SK-N-SH (cell line): ENCODE measurements around the gene GBA3. TPM values are rescaled to one million over a fixed set of nuclear protein-coding genes. Genes with fewer than 3 reads are reported as not detected.

Experiments
- CTCF ChIA-PET: fragments of 300-600, 350-600 bp; formaldehyde crosslinking; extraction: SDS; loops from one replicate; lab custom pipeline; 2021; lab: Yijun Ruan, JAX
- POLR2A ChIA-PET: fragments of 350-600 bp; sonication (Branson Sonifier 250); formaldehyde crosslinking; extraction: SDS; loops from one replicate; lab custom pipeline; 2020; ENCODE audit warnings: antibody characterized with exemption, inconsistent platforms; lab: Yijun Ruan, JAX
- DNase-seq: peaks from one replicate; pipeline ENCODE4 v3.0.0; 2012
- H2AFZ ChIP-seq: fragments of 200-600 bp; sonication (generic); 2 replicates; pipeline ENCODE4 v1.8.1; 2016; ENCODE audit warnings: antibody characterized with exemption, mild to moderate bottlenecking, low read depth
- H3F3A ChIP-seq: fragments of 200-600 bp; sonication (generic); replicated peaks from 2 replicates; pipeline ENCODE3; 2016; ENCODE audit warnings: antibody characterized with exemption, mild to moderate bottlenecking; ENCODE audit not compliant: insufficient read depth
- H3K27ac ChIP-seq, 2 experiments: fragments of 200-500 bp in 1 of 2; fragments of 200-600 bp in 1 of 2; sonication (Bioruptor generic) in 1 of 2; sonication (generic), shearing (Covaris generic) in 1 of 2; 2 replicates each; pipeline versions ENCODE4 v1.5.1 to v1.6.1; 2014 to 2016; ENCODE audit warnings: low read depth in 2 of 2, inconsistent platforms in 1 of 2, low read length in 1 of 2, mild to moderate bottlenecking in 1 of 2, mixed read lengths in 1 of 2
- H3K27me3 ChIP-seq: fragments of 200-600 bp; sonication (generic), shearing (Covaris generic); 2 replicates; pipeline ENCODE4 v1.6.1; 2016; ENCODE audit warnings: mixed run types; ENCODE audit not compliant: insufficient read depth
- H3K36me3 ChIP-seq, 2 experiments: fragments of 200-500 bp in 1 of 2; fragments of 200-600 bp in 1 of 2; sonication (Bioruptor generic) in 1 of 2; sonication (generic) in 1 of 2; replicated peaks in 1 of 2; 2 replicates each; pipeline versions ENCODE3 to v1.5.1; 2014 to 2016; ENCODE audit warnings: low read length in 1 of 2, mild to moderate bottlenecking in 1 of 2; ENCODE audit not compliant: insufficient read depth in 2 of 2, control insufficient read depth in 1 of 2
- H3K4me1 ChIP-seq, 2 experiments: fragments of 200-500 bp in 1 of 2; fragments of 200-600 bp in 1 of 2; sonication (Bioruptor generic) in 1 of 2; sonication (generic), shearing (Covaris generic) in 1 of 2; 2 replicates each; pipeline versions ENCODE4 v1.5.1 to v1.6.1; 2014 to 2016; ENCODE audit warnings: low read depth in 1 of 2, low read length in 1 of 2, mixed run types in 1 of 2; ENCODE audit not compliant: insufficient read depth in 2 of 2, control insufficient read depth in 1 of 2
- H3K4me2 ChIP-seq: fragments of 200-600 bp; sonication (generic), shearing (Covaris generic); 2 replicates; pipeline ENCODE4 v1.6.1; 2017; ENCODE audit warnings: mixed run types
- H3K4me3 ChIP-seq, 2 experiments: fragments of 200-500 bp in 1 of 2; fragments of 200-600 bp in 1 of 2; sonication (Bioruptor generic) in 1 of 2; sonication (generic), shearing (Covaris generic) in 1 of 2; 2 replicates each; pipeline versions ENCODE4 v1.5.1 to v1.8.1; 2014 to 2016; ENCODE audit warnings: low read depth in 2 of 2, inconsistent platforms in 1 of 2, low read length in 1 of 2, mild to moderate bottlenecking in 1 of 2, mixed read lengths in 1 of 2, moderate library complexity in 1 of 2
- H3K79me2 ChIP-seq: fragments of 200-600 bp; sonication (generic); 2 replicates; pipeline ENCODE4 v1.8.1; 2017; ENCODE audit warnings: mild to moderate bottlenecking; ENCODE audit not compliant: insufficient read depth
- H3K9ac ChIP-seq: fragments of 200-600 bp; sonication (generic); 2 replicates; pipeline ENCODE4 v1.6.1; 2017; ENCODE audit warnings: mixed run types
- H3K9me2 ChIP-seq: fragments of 200-600 bp; sonication (generic); 2 replicates; pipeline ENCODE4 v1.6.1; 2017; ENCODE audit warnings: mixed run types
- H3K9me3 ChIP-seq: fragments of 200-600 bp; sonication (generic); 2 replicates; pipeline ENCODE4 v1.6.1; 2017; ENCODE audit warnings: mixed run types, mild to moderate bottlenecking, moderate library complexity
- H4K20me1 ChIP-seq: fragments of 200-600 bp; sonication (generic); 2 replicates; pipeline ENCODE4 v1.6.1; 2017; ENCODE audit warnings: mild to moderate bottlenecking, mixed run types; ENCODE audit not compliant: insufficient read depth
- CHD2 ChIP-seq: fragments of 150-350 bp; IDR thresholded peaks from 2 replicates; pipeline ENCODE4 v1.6.1; 2018; ENCODE audit warnings: low read length; ENCODE audit not compliant: partially characterized antibody
- CTCF ChIP-seq: fragments of 200-600 bp; sonication (generic); IDR thresholded peaks from 2 replicates; pipeline ENCODE4 v1.6.1; 2017; ENCODE audit warnings: antibody characterized with exemption, mild to moderate bottlenecking, moderate library complexity
- ELF1 ChIP-seq: IDR thresholded peaks from 2 replicates; pipeline ENCODE4 v1.4.0; 2012
- FOSL2 ChIP-seq: IDR thresholded peaks from 2 replicates; pipeline ENCODE4 v1.4.0; 2012; ENCODE audit warnings: low read depth, mild to moderate bottlenecking, moderate library complexity, borderline replicate concordance
- GABPA ChIP-seq: IDR thresholded peaks from 2 replicates; pipeline ENCODE4 v1.4.0; 2012; ENCODE audit warnings: low read depth, mild to moderate bottlenecking
- IRF3 ChIP-seq: fragments of 150-350 bp; IDR thresholded peaks from 2 replicates; pipeline ENCODE4 v1.6.1; 2016; ENCODE audit warnings: mild to moderate bottlenecking, low read depth, low read length
- MAX ChIP-seq: IDR thresholded peaks from 2 replicates; pipeline ENCODE4 v1.4.0; 2012; ENCODE audit warnings: low read depth
- MEF2A ChIP-seq: IDR thresholded peaks from 2 replicates; pipeline ENCODE4 v1.4.0; 2012; ENCODE audit warnings: low read depth, borderline replicate concordance
- MXI1 ChIP-seq: IDR thresholded peaks from 2 replicates; pipeline ENCODE4 v1.6.1; 2012; ENCODE audit warnings: mild to moderate bottlenecking, low read depth, low read length, improper control_type of control experiment
- NFIC ChIP-seq: IDR thresholded peaks from 2 replicates; pipeline ENCODE4 v1.4.0; 2012; ENCODE audit warnings: borderline replicate concordance
- NRF1 ChIP-seq: IDR thresholded peaks from 2 replicates; pipeline ENCODE4 v1.6.1; 2012; ENCODE audit warnings: low read depth, mild to moderate bottlenecking, low read length
- PBX3 ChIP-seq: IDR thresholded peaks from 2 replicates; pipeline ENCODE4; 2012
- POLR2AphosphoS5 ChIP-seq: IDR thresholded peaks from 2 replicates; pipeline ENCODE4 v1.6.1; 2012; ENCODE audit warnings: low read depth, low read length
- RCOR1 ChIP-seq: fragments of 150-350 bp; IDR thresholded peaks from 2 replicates; pipeline ENCODE4 v1.6.1; 2017; ENCODE audit warnings: antibody characterized with exemption, low read length
- RXRA ChIP-seq: IDR thresholded peaks from 2 replicates; pipeline ENCODE4 v1.4.0; 2012; ENCODE audit warnings: low read depth, mild to moderate bottlenecking, borderline replicate concordance
- SMC3 ChIP-seq: IDR thresholded peaks from 2 replicates; pipeline ENCODE4 v1.6.1; 2012; ENCODE audit warnings: low read depth, low read length, improper control_type of control experiment
- TAF1 ChIP-seq: IDR thresholded peaks from 2 replicates; pipeline ENCODE4 v1.6.1; 2012; ENCODE audit warnings: low read depth, mild to moderate bottlenecking, low read length, moderate library complexity, borderline replicate concordance
- TCF12 ChIP-seq: IDR thresholded peaks from 2 replicates; pipeline ENCODE4 v1.4.0; 2012
- USF1 ChIP-seq: IDR thresholded peaks from 2 replicates; pipeline ENCODE4 v1.4.0; 2012; ENCODE audit warnings: low read depth, borderline replicate concordance
- WGBS: methylation state at CpG from one replicate; pipeline ENCODE4 v1.1.6; 2017; ENCODE audit warnings: low lambda C conversion rate; 5-methylcytosine and 5-hydroxymethylcytosine counted together
- polyA plus RNA-seq, 3 experiments: library from polyadenylated mRNA; depleted of rRNA; stranded (reverse); fragments of >200 nt; gene quantifications; 2 replicates each; pipeline ENCODE4 v1.2.3, GENCODE V29; 2012

GBA3 gene
- polyA plus RNA-seq, 1 of the 3 experiments (the other 2 are of a cell fraction): not detected

- H3K79me2 ChIP-seq: no peaks in the 10 kb centered on the region
- H3K27ac ChIP-seq: no peak overlapping the region
- POLR2A ChIA-PET: no interaction called here
- TF ChIP-seq CTCF (no peak), TCF12 (no peak), USF1 (no peak), RCOR1 (no peak), PBX3 (no peak), ELF1 (no peak), MEF2A (no peak), NRF1 (no peak), NFIC (no peak), MAX (no peak), POLR2AphosphoS5 (no peak), GABPA (no peak), CHD2 (no peak), FOSL2 (no peak), IRF3 (no peak), RXRA (no peak), SMC3 (no peak), MXI1 (no peak), TAF1 (no peak)
- TF ChIP-seq, all 33 proteins: peak for 0
- no peaks in the 10 kb centered on the region for H3K9me2 ChIP-seq
- DNase-seq: no peak
- 2% methylated on average over 3 of the region's 3 CpGs for WGBS
- CTCF ChIA-PET: interaction anchor here (0.8 kb wide), 1 partner anchor 12 kb away, joined by 3 read pairs; no protein-coding TSS in a partner anchor
- no peaks in the 10 kb centered on the region for H3F3A ChIP-seq
- no peaks in the 10 kb centered on the region for H3K36me3 ChIP-seq
- no peak overlapping the region for H3K4me2 ChIP-seq
- no peak overlapping the region for H3K9ac ChIP-seq
- no peaks in the 10 kb centered on the region; the same call in 1 of the 2 replicates for H3K27me3 ChIP-seq
- H3K4me3 ChIP-seq: no peak overlapping the region
- H4K20me1 ChIP-seq: no peaks in the 10 kb centered on the region
- no peaks in the 10 kb centered on the region for H3K4me1 ChIP-seq
- H3K9me3 ChIP-seq: no peaks in the 10 kb centered on the region
- no peak overlapping the region for H2AFZ ChIP-seq
Measured at GRCh38 chr4:22653752-22654151, 39.0 kb upstream of the GBA3 start.
